Keratinocyte (primary cell): ENCODE data around the gene ACBD4. TPM values are rescaled to one million over a fixed set of nuclear protein-coding genes. Genes with fewer than 3 reads are reported as not detected.

ENCODE experiments used
- DNase-seq: peaks from one replicate; pipeline ENCODE4 v3.0.0-alpha.2; 2011; ENCODE audit warnings: low read depth, missing footprints, low spot score
- FAIRE-seq: peaks from 2 replicates; lab custom pipeline; 2011; peaks lifted over from hg19 to GRCh38; lab: Jason Lieb, UNC
- H2AFZ ChIP-seq: 2 replicates; pipeline ENCODE4 v1.6.0; 2012; ENCODE audit warnings: low read length, control low read depth, inconsistent platforms; ENCODE audit not compliant: control insufficient read depth
- H3K27ac ChIP-seq: 2 replicates; pipeline ENCODE4 v1.5.1; 2011; ENCODE audit warnings: low read length; ENCODE audit not compliant: control insufficient read depth, insufficient read depth
- H3K27me3 ChIP-seq: 3 replicates; pipeline ENCODE4 v1.6.0; 2011; ENCODE audit warnings: low read length; ENCODE audit not compliant: control insufficient read depth, insufficient read depth; ENCODE audit errors: extremely low read depth
- H3K36me3 ChIP-seq, 2 experiments: 2 replicates in 1 of 2; 3 replicates in 1 of 2; pipeline ENCODE4 v1.5.1; 2011; ENCODE audit warnings: low read length in 2 of 2, mild to moderate bottlenecking in 1 of 2; ENCODE audit not compliant: control insufficient read depth in 2 of 2, insufficient read depth in 2 of 2; ENCODE audit errors: extremely low read depth in 1 of 2
- H3K4me1 ChIP-seq: 3 replicates; pipeline ENCODE4 v1.5.1; 2011; ENCODE audit warnings: low read length; ENCODE audit not compliant: control insufficient read depth, insufficient read depth; ENCODE audit errors: extremely low read depth
- H3K4me2 ChIP-seq: 3 replicates; pipeline ENCODE4 v1.6.0; 2011; ENCODE audit warnings: low read depth, low read length; ENCODE audit not compliant: control insufficient read depth, insufficient read depth; ENCODE audit errors: extremely low read depth
- H3K4me3 ChIP-seq, 3 experiments: fragments of 200-600 bp in 1 of 3; sonication (generic) in 1 of 3; 2 replicates in 2 of 3; 3 replicates in 1 of 3; pipeline ENCODE4 v1.5.1; 2011 to 2016; ENCODE audit warnings: low read length in 3 of 3, mild to moderate bottlenecking in 3 of 3, control low read depth in 2 of 3, inconsistent platforms in 1 of 3, low read depth in 1 of 3, mixed read lengths in 1 of 3, mixed run types in 1 of 3, moderate library complexity in 1 of 3; ENCODE audit not compliant: control insufficient read depth in 2 of 3, insufficient read depth in 2 of 3; ENCODE audit errors: extremely low read depth in 1 of 3
- H3K79me2 ChIP-seq: 2 replicates; pipeline ENCODE4 v1.6.0; 2012; ENCODE audit warnings: low read length; ENCODE audit not compliant: control insufficient read depth, insufficient read depth
- H3K9ac ChIP-seq: 3 replicates; pipeline ENCODE4 v1.6.0; 2011; ENCODE audit warnings: low read length; ENCODE audit not compliant: control insufficient read depth, insufficient read depth; ENCODE audit errors: extremely low read depth
- H3K9me1 ChIP-seq: 3 replicates; pipeline ENCODE4 v1.6.0; 2011; ENCODE audit warnings: low read length; ENCODE audit not compliant: control insufficient read depth, insufficient read depth; ENCODE audit errors: extremely low read depth
- H3K9me3 ChIP-seq: 2 replicates; pipeline ENCODE4 v1.5.1; 2012; ENCODE audit warnings: low read depth, low read length; ENCODE audit not compliant: control insufficient read depth
- H4K20me1 ChIP-seq: 3 replicates; pipeline ENCODE4 v1.6.0; 2011; ENCODE audit warnings: low read length; ENCODE audit not compliant: control insufficient read depth, insufficient read depth; ENCODE audit errors: extremely low read depth
- EZH2 ChIP-seq: IDR thresholded peaks from one replicate; pipeline ENCODE4 v1.6.1; 2012; ENCODE audit warnings: inconsistent platforms, mild to moderate bottlenecking, low read length, moderate library complexity
- dilution Hi-C: fragments of 300-500 bp; cut with MboI; formaldehyde crosslinking; loops from one replicate; pipeline ENCODE4 v1.7.0; 2020; ENCODE audit warnings: low sequenced_read_pairs; ENCODE audit not compliant: extremely low pct_ligation_motif_present
- polyA plus RNA-seq, 5 experiments: library from polyadenylated mRNA; depleted of rRNA in 3 of 5; stranded (reverse) in 3 of 5; stranded (forward) in 1 of 5; unstranded in 1 of 5; fragments of >200 nt; gene quantifications; 1 replicate in 1 of 5; 2 replicates in 3 of 5; 3 replicates in 1 of 5; pipeline versions ENCODE4 v1.2.1 to v1.2.3, GENCODE V29; 2011 to 2012; ENCODE audit warnings: missing spikeins in 2 of 5, low read depth in 1 of 5, low replicate concordance in 1 of 5
- TF ChIP-seq, protein P1 (sequence below), 3 experiments: IDR thresholded peaks in 1 of 3; conservative IDR thresholded peaks in 1 of 3; optimal IDR thresholded peaks in 1 of 3; 2 replicates in 2 of 3; 3 replicates in 1 of 3; pipeline versions ENCODE3 to v1.5.1; 2011; ENCODE audit warnings: low read length in 3 of 3, mild to moderate bottlenecking in 3 of 3, moderate library complexity in 2 of 3, control low read depth in 1 of 3, inconsistent platforms in 1 of 3; ENCODE audit not compliant: insufficient read depth in 2 of 3; ENCODE audit errors: extremely low read depth in 1 of 3

The ACBD4 gene
- polyA plus RNA-seq, 1 donor (not counting 4 experiments of a cell fraction or from before 2014, with no cell fraction given), result 2.6 TPM

DNA sequence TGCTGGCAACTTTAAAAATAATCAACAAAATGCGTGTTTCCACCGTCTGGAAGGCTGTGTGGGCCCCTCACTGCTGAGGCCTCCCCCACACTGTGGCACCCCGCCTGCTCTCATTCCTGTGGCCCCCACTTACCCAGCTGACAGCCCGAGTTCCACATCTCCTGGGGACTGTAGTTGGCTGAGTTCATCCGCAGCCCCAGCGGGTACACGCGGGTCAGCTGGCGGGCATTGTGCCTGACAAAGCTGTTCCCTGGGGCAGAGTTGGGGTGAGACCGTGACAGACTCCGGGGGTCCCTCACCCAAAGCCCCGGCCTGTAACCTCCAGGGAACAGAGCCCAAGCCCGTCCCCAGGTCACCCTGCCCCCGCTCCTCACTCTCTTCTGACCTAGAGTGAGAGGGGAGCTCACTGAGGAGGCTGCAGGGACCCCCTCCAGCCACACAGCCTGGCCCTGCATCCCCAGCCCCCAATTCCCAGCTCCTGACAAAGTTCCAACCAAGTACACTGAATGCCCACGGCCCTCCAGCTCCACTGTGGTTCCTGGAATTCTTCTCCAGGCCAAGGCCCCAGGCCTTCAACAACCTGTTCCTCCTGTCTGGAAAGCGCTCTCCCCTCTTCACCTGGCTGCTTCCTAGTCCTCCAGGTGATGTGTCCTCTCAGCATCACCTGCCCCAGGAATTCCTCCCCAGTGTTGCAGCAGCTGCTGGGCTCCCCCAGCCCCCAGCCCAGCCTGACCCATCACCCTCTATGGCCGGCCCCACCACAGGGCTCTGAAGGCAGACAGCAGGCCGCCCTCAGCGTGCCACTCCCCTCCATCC lies 21.2 kb upstream of the ACBD4 start:
- DNase-seq (no peak), FAIRE-seq (no peak)
- Histone ChIP-seq H3K4me2 (no peak overlapping the region), H3K27me3 (no peaks in the 10 kb centered on the region), H4K20me1 (no peaks in the 10 kb centered on the region), H3K36me3 (peaks cover 15 to 28% of the 10 kb centered on the region in 2 experiments), H3K4me1 (no peaks in the 10 kb centered on the region), H2AFZ (no peak overlapping the region), H3K9me3 (no peaks in the 10 kb centered on the region), H3K4me3 (no peak overlapping the region), H3K9ac (no peak overlapping the region), H3K79me2 (no peaks in the 10 kb centered on the region), H3K9me1 (no peaks in the 10 kb centered on the region), H3K27ac (no peak overlapping the region)
- TF ChIP-seq, protein P1, sequence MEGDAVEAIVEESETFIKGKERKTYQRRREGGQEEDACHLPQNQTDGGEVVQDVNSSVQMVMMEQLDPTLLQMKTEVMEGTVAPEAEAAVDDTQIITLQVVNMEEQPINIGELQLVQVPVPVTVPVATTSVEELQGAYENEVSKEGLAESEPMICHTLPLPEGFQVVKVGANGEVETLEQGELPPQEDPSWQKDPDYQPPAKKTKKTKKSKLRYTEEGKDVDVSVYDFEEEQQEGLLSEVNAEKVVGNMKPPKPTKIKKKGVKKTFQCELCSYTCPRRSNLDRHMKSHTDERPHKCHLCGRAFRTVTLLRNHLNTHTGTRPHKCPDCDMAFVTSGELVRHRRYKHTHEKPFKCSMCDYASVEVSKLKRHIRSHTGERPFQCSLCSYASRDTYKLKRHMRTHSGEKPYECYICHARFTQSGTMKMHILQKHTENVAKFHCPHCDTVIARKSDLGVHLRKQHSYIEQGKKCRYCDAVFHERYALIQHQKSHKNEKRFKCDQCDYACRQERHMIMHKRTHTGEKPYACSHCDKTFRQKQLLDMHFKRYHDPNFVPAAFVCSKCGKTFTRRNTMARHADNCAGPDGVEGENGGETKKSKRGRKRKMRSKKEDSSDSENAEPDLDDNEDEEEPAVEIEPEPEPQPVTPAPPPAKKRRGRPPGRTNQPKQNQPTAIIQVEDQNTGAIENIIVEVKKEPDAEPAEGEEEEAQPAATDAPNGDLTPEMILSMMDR (optimal IDR thresholded peaks at IDR 0.05 in 1 of 3, IDR thresholded peaks at IDR 0.05 in 1 of 3, conservative IDR thresholded peaks at IDR 0.05 in 1 of 3; ENCODE audit: extremely low read depth in 1 of 3, insufficient read depth in 2 of 3, low read length in 3 of 3), result no peak
- TF ChIP-seq EZH2, result no peak
- dilution Hi-C loops, result no loop called here

DNA sequence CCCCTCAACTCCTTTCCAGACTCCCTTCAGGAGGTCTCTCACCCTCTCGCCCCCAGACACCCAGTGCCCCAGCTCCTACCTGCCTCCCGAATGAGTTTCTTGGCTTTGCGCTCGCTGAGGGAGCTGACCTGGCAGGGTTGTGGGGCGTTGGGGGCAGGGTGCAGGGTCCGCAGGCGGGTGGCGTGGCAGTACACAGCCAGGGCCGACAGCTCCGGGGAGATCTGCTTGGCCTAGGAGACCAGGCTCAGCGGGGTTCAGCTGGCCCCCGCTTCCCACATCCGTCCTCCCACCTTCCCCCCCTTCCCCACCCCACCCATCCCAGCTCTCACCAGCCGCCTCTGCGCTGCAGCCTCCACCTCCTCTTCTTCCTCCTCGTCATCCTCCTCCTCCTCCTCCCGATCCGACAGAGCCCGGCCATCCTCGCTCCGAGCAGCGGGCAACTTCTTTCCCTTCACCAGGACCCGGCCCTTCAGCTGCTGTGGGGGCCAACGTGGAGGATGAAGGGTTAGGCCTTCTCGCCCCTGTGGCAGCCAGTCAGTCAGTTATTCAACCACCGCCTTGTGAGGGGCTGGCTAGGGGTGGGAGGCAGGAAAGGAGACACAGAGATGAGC lies 20.4 kb upstream of the ACBD4 start:
- TF ChIP-seq, protein P1 (optimal IDR thresholded peaks at IDR 0.05 in 1 of 3, IDR thresholded peaks at IDR 0.05 in 1 of 3, conservative IDR thresholded peaks at IDR 0.05 in 1 of 3; ENCODE audit: extremely low read depth in 1 of 3, insufficient read depth in 2 of 3, low read length in 3 of 3), result no peak
- TF ChIP-seq EZH2, result no peak
- no peaks in the 10 kb centered on the region for H3K9me1 ChIP-seq
- no peaks in the 10 kb centered on the region for H3K4me1 ChIP-seq
- H3K9me3 ChIP-seq, result no peaks in the 10 kb centered on the region
- H3K36me3 ChIP-seq, result peaks cover 15 to 33% of the 10 kb centered on the region in 2 experiments
- H3K4me2 ChIP-seq, result no peak overlapping the region
- H2AFZ ChIP-seq, result no peak overlapping the region
- no peaks in the 10 kb centered on the region for H3K27me3 ChIP-seq
- H3K79me2 ChIP-seq, result no peaks in the 10 kb centered on the region
- FAIRE-seq (no peak), DNase-seq (no peak)
- no peak overlapping the region for H3K9ac ChIP-seq
- H4K20me1 ChIP-seq, result no peaks in the 10 kb centered on the region
- no peak overlapping the region for H3K4me3 ChIP-seq
- dilution Hi-C loops, result no loop called here
- H3K27ac ChIP-seq, result no peak overlapping the region
